ENCODE measurements around the gene S100Z. TPM values are rescaled to one million over a fixed set of nuclear protein-coding genes. Genes with fewer than 3 reads are reported as not detected.
"Not testable (repeated sequence)": the region's sequence is repeated elsewhere in the genome, so short reads cannot be mapped to it uniquely, and the experiment has no call there.

Gene S100Z
- total RNA-seq, 2 experiments from 2014 or later: 0.23 TPM; not detected in 1

GRCh38 chr5:76941442-76941841 is 91.6 kb downstream of the S100Z start:
- CTCF ChIA-PET: no interaction called here
- POLR2A ChIA-PET: no interaction called here

GRCh38 chr5:76942581-76942980 is 92.8 kb downstream of the S100Z start:
- CTCF ChIA-PET: no interaction called here
- POLR2A ChIA-PET: no interaction called here

GRCh38 chr5:76943006-76943405 is 93.2 kb downstream of the S100Z start:
- POLR2A ChIA-PET: no interaction called here
- CTCF ChIA-PET: no interaction called here

- CTCF ChIA-PET: no interaction called here
- POLR2A ChIA-PET: no interaction called here
Measured at GRCh38 chr5:76944638-76945037, 94.8 kb downstream of the S100Z start.

GRCh38 chr5:76945238-76945637 is 95.4 kb downstream of the S100Z start:
- CTCF ChIA-PET, POLR2A ChIA-PET: not testable (repeated sequence)

GRCh38 chr5:76946090-76946489 is 96.3 kb downstream of the S100Z start:
- ChIA-PET POLR2A (no interaction called here), CTCF (no interaction called here)

GRCh38 chr5:76947082-76947503 is 97.3 kb downstream of the S100Z start:
- POLR2A ChIA-PET: no interaction called here
- CTCF ChIA-PET: no interaction called here

- ChIA-PET CTCF (no interaction called here), POLR2A (no interaction called here)
Measured at GRCh38 chr5:76952795-76953536, 103.2 kb downstream of the S100Z start, which contains the start of gene CRHBP. Gene CRHBP (plus strand): TSS chr5:76953045. CDS start chr5:76953135, 90 bp downstream.

- CTCF ChIA-PET: no interaction called here
- POLR2A ChIA-PET: no interaction called here
Measured at GRCh38 chr5:76953551-76954382, 104.0 kb downstream of the S100Z start.

- CTCF ChIA-PET: no interaction called here
Measured at GRCh38 chr5:76954383-76954763, 104.6 kb downstream of the S100Z start.

GRCh38 chr5:76956033-76956432 is 106.2 kb downstream of the S100Z start:
- CTCF ChIA-PET: no interaction called here

More at GRCh38 chr5:76954383-76954763, 104.6 kb downstream of the S100Z start:
- POLR2A ChIA-PET: no interaction called here

GRCh38 chr5:76958991-76959767 is 109.4 kb downstream of the S100Z start:
- CTCF ChIA-PET: no interaction called here

More at GRCh38 chr5:76956033-76956432, 106.2 kb downstream of the S100Z start:
- POLR2A ChIA-PET: interaction anchor here (0.6 kb wide), 1 partner anchor 403 kb away, joined by 3 read pairs; no protein-coding TSS in a partner anchor

GRCh38 chr5:76960004-76960625 is 110.3 kb downstream of the S100Z start:
- CTCF ChIA-PET: interaction anchor here (0.5 kb wide), 1 partner anchor 26 kb away, joined by 3 read pairs; no protein-coding TSS in a partner anchor
- POLR2A ChIA-PET: no interaction called here

More at GRCh38 chr5:76958991-76959767, 109.4 kb downstream of the S100Z start:
- POLR2A ChIA-PET: no interaction called here

- POLR2A ChIA-PET: no interaction called here
- CTCF ChIA-PET: no interaction called here
Measured at GRCh38 chr5:76964060-76964459, 114.2 kb downstream of the S100Z start.

Other genes with a start within 250 kb of the S100Z start
- not detected for gene F2RL2, start 226.6 kb upstream of the S100Z start, total RNA-seq
- gene F2R, start 133.9 kb upstream of the S100Z start, total RNA-seq: 10 to 100 TPM; 16.1 to 16.6 TPM
- 1 to 10 TPM; 2.5 to 2.8 TPM for gene F2RL1, start 31.0 kb upstream of the S100Z start, total RNA-seq
- not detected for gene CRHBP, start 103.0 kb downstream of the S100Z start, total RNA-seq
- gene AGGF1, start 180.4 kb downstream of the S100Z start, total RNA-seq: 10 to 100 TPM; 31.6 to 34.4 TPM
- gene ZBED3, start 237.3 kb downstream of the S100Z start, total RNA-seq: 1 to 10 TPM; 2.2 to 2.6 TPM

Measured in activated CD8-positive, alpha-beta memory T cell treated with anti-CD3 and anti-CD28 coated beads for 36 hours (primary cell).